IMR-90 (cell line): ENCODE results near the gene DAPK1. TPM values are rescaled to one million over a fixed set of nuclear protein-coding genes. Genes with fewer than 3 reads are reported as not detected.

Experiments used
- ATAC-seq: fragments of 200-7000 bp; cut with Tn5 transposase; 2 replicates; pipeline ENCODE4 v1.9.1; 2020; ENCODE audit warnings: low read depth, mild to moderate bottlenecking, moderate library complexity
- BruUV-seq: library from RNA; stranded (reverse); fragments of 400-500 nt; replicated peaks from 2 replicates; lab custom pipeline; 2021; lab: Mats Ljungman, UMichigan
- CTCF ChIA-PET: fragments of 300-600 bp; formaldehyde crosslinking; extraction: SDS; loops from one replicate; lab custom pipeline; 2021; ENCODE audit warnings: antibody characterized with exemption; lab: Yijun Ruan, JAX
- POLR2A ChIA-PET: fragments of 300-600 bp; sonication (Branson Sonifier 250); formaldehyde crosslinking; loops from one replicate; lab custom pipeline; 2022; ENCODE audit warnings: antibody characterized with exemption; ENCODE audit not compliant: unreplicated experiment; lab: Charles Lee
- DNase-seq: peaks from one replicate; pipeline ENCODE4 v3.0.0; 2013
- H2AFZ ChIP-seq: replicated peaks from 2 replicates; pipeline ENCODE3; 2013; ENCODE audit warnings: low read length, mild to moderate bottlenecking; ENCODE audit not compliant: poor library complexity
- H2AK5ac ChIP-seq: 2 replicates; pipeline ENCODE4 v1.6.1; 2013; ENCODE audit warnings: low read depth, low read length, inconsistent platforms
- H2AK9ac ChIP-seq: replicated peaks from 2 replicates; pipeline ENCODE3; 2013; ENCODE audit warnings: mild to moderate bottlenecking, low read depth, low read length, moderate library complexity; ENCODE audit not compliant: poor library complexity
- H2BK120ac ChIP-seq: 2 replicates; pipeline ENCODE4 v1.6.1; 2013; ENCODE audit warnings: low read depth, low read length, inconsistent platforms
- H2BK15ac ChIP-seq: 3 replicates; pipeline ENCODE4 v1.6.1; 2013; ENCODE audit warnings: low read depth, low read length, inconsistent platforms
- H2BK20ac ChIP-seq: 2 replicates; pipeline ENCODE4 v1.6.1; 2013; ENCODE audit warnings: low read depth, mild to moderate bottlenecking, inconsistent platforms, low read length, moderate library complexity
- H2BK5ac ChIP-seq: 2 replicates; pipeline ENCODE4 v1.6.1; 2013; ENCODE audit warnings: mild to moderate bottlenecking, low read depth, low read length, inconsistent platforms; ENCODE audit not compliant: poor library complexity, severe bottlenecking
- H3K14ac ChIP-seq: replicated peaks from 2 replicates; pipeline ENCODE4 v1.6.1; 2013; ENCODE audit warnings: low read depth, low read length, inconsistent platforms
- H3K18ac ChIP-seq: 2 replicates; pipeline ENCODE4 v1.6.1; 2013; ENCODE audit warnings: low read depth, low read length, control low read depth
- H3K23ac ChIP-seq: 2 replicates; pipeline ENCODE4 v1.6.1; 2013; ENCODE audit warnings: low read depth, low read length, inconsistent platforms
- H3K27ac ChIP-seq: 2 replicates; pipeline ENCODE4 v1.5.1; 2013; ENCODE audit warnings: mild to moderate bottlenecking, control low read depth, low read length; ENCODE audit not compliant: insufficient read depth
- H3K27me3 ChIP-seq: 2 replicates; pipeline ENCODE4 v1.6.1; 2013; ENCODE audit warnings: low read length; ENCODE audit not compliant: control insufficient read depth, insufficient read depth
- H3K36me3 ChIP-seq: 2 replicates; pipeline ENCODE4 v1.6.1; 2013; ENCODE audit warnings: low read length, mixed read lengths; ENCODE audit not compliant: control insufficient read depth, insufficient read depth
- H3K4ac ChIP-seq: 2 replicates; pipeline ENCODE4 v1.6.1; 2013; ENCODE audit warnings: low read depth, low read length, inconsistent platforms
- H3K4me1 ChIP-seq: 2 replicates; pipeline ENCODE4 v1.6.1; 2013; ENCODE audit warnings: low read length, mixed read lengths; ENCODE audit not compliant: control insufficient read depth, insufficient read depth
- H3K4me2 ChIP-seq: 2 replicates; pipeline ENCODE4 v1.6.1; 2013; ENCODE audit warnings: low read depth, mild to moderate bottlenecking, control low read depth, low read length, moderate library complexity
- H3K4me3 ChIP-seq: 2 replicates; pipeline ENCODE4 v1.5.1; 2013; ENCODE audit warnings: low read depth, mild to moderate bottlenecking, control low read depth, low read length, moderate library complexity; ENCODE audit not compliant: insufficient read depth
- H3K56ac ChIP-seq: 2 replicates; pipeline ENCODE4 v1.6.1; 2013; ENCODE audit warnings: low read length, inconsistent platforms; ENCODE audit not compliant: insufficient read depth; ENCODE audit errors: extremely low read depth
- H3K79me1 ChIP-seq, 2 experiments: 2 replicates each; pipeline ENCODE4 v1.6.1; 2013; ENCODE audit warnings: low read length in 2 of 2, inconsistent platforms in 1 of 2, low read depth in 1 of 2
- H3K9ac ChIP-seq: 2 replicates; pipeline ENCODE4 v1.6.1; 2013; ENCODE audit warnings: low read depth, low read length, control low read depth
- H3K9me1 ChIP-seq: 2 replicates; pipeline ENCODE4 v1.6.1; 2013; ENCODE audit warnings: low read length, inconsistent platforms; ENCODE audit not compliant: insufficient read depth
- H3K9me3 ChIP-seq: 2 replicates; pipeline ENCODE4 v1.6.1; 2013; ENCODE audit warnings: low read length; ENCODE audit not compliant: control insufficient read depth, insufficient read depth
- H4K20me1 ChIP-seq: 2 replicates; pipeline ENCODE4 v1.6.1; 2013; ENCODE audit warnings: low read length, inconsistent platforms; ENCODE audit not compliant: insufficient read depth
- H4K5ac ChIP-seq: 2 replicates; pipeline ENCODE4 v1.6.1; 2013; ENCODE audit warnings: mild to moderate bottlenecking, low read depth, low read length, control low read depth
- H4K8ac ChIP-seq, 2 experiments: 2 replicates each; pipeline ENCODE4 v1.6.1; 2013; ENCODE audit warnings: low read depth in 2 of 2, low read length in 2 of 2, control low read depth in 1 of 2, inconsistent platforms in 1 of 2
- H4K91ac ChIP-seq: 2 replicates; pipeline ENCODE4 v1.6.1; 2013; ENCODE audit warnings: low read depth, low read length, inconsistent platforms; ENCODE audit not compliant: insufficient read depth
- BHLHE40 ChIP-seq: fragments of 150-350 bp; IDR thresholded peaks from 2 replicates; pipeline ENCODE4 v1.6.1; 2016; ENCODE audit warnings: mild to moderate bottlenecking, low read depth, low read length
- CEBPB ChIP-seq: IDR thresholded peaks from 2 replicates; pipeline ENCODE4 v1.6.1; 2012; ENCODE audit warnings: low read depth, low read length, improper control_type of control experiment
- CHD1 ChIP-seq: IDR thresholded peaks from 2 replicates; pipeline ENCODE4 v1.6.1; 2012; ENCODE audit warnings: low read depth, low read length, improper control_type of control experiment
- FOS ChIP-seq: fragments of 150-350 bp; IDR thresholded peaks from 2 replicates; pipeline ENCODE4 v1.6.1; 2016; ENCODE audit warnings: low read depth, low read length
- MAFK ChIP-seq: IDR thresholded peaks from 2 replicates; pipeline ENCODE4 v1.6.1; 2012; ENCODE audit warnings: low read depth, low read length, improper control_type of control experiment
- MAZ ChIP-seq: IDR thresholded peaks from 2 replicates; pipeline ENCODE4 v1.6.1; 2012; ENCODE audit warnings: low read depth, mild to moderate bottlenecking, low read length, improper control_type of control experiment, moderate library complexity, borderline replicate concordance
- MXI1 ChIP-seq: IDR thresholded peaks from 2 replicates; pipeline ENCODE4 v1.6.1; 2012; ENCODE audit warnings: low read depth, mild to moderate bottlenecking, low read length, moderate library complexity, borderline replicate concordance
- NFE2L2 ChIP-seq: fragments of 150-350 bp; IDR thresholded peaks from 2 replicates; pipeline ENCODE4 v1.6.1; 2016; ENCODE audit warnings: low read depth, mild to moderate bottlenecking, low read length
- RAD21 ChIP-seq: IDR thresholded peaks from 2 replicates; pipeline ENCODE4 v1.6.1; 2012; ENCODE audit warnings: low read length, improper control_type of control experiment
- RCOR1 ChIP-seq: IDR thresholded peaks from 2 replicates; pipeline ENCODE4 v1.6.1; 2012; ENCODE audit warnings: mild to moderate bottlenecking, low read length, improper control_type of control experiment; ENCODE audit not compliant: insufficient replicate concordance
- RFX5 ChIP-seq: IDR thresholded peaks from 2 replicates; pipeline ENCODE4 v1.8.0; 2012; ENCODE audit warnings: low read depth, mild to moderate bottlenecking, low read length, moderate library complexity
- SMC3 ChIP-seq: fragments of 150-350 bp; IDR thresholded peaks from 2 replicates; pipeline ENCODE4 v1.6.1; 2016; ENCODE audit warnings: low read depth, mild to moderate bottlenecking, antibody characterized with exemption, low read length, moderate library complexity
- WGBS, 2 experiments: methylation state at CpG; one replicate each; pipeline versions ENCODE4 v1.1.5 to v1.1.7; 2013; ENCODE audit warnings: missing lambda C conversion rate in 2 of 2; ENCODE audit not compliant: insufficient read length in 1 of 2; ENCODE audit errors: extremely low coverage in 2 of 2; 5-methylcytosine and 5-hydroxymethylcytosine counted together
- dilution Hi-C: fragments of 300-500 bp; cut with HindIII; formaldehyde crosslinking; loops from one replicate; pipeline ENCODE4 v1.14.3; 2018; ENCODE audit warnings: low sequenced_read_pairs; ENCODE audit not compliant: unreplicated experiment
- in situ Hi-C: fragments of 300-500 bp; cut with MboI; formaldehyde crosslinking; loops from 3 replicates; pipeline ENCODE4 v1.14.3; 2019; ENCODE audit warnings: low sequenced_read_pairs, inconsistent platforms, mixed read lengths
- intact Hi-C: fragments of 100-400 bp; cut with micrococcal nuclease; formaldehyde crosslinking; loops from 2 replicates; pipeline ENCODE4 v1.10.0; 2022
- polyA plus RNA-seq, 3 experiments: library from polyadenylated mRNA; depleted of rRNA; stranded (reverse); fragments of >200 nt; gene quantifications; 2 replicates each; pipeline ENCODE4 v1.2.3, GENCODE V29; 2012; ENCODE audit warnings: low replicate concordance in 1 of 3
- total RNA-seq: library from RNA; depleted of rRNA; stranded (reverse); fragments of >200 nt; gene quantifications from 2 replicates; pipeline ENCODE4 v1.2.3, GENCODE V29; 2012
- TF ChIP-seq, protein P1 (sequence below): fragments of 150-350 bp; IDR thresholded peaks from 2 replicates; pipeline ENCODE4 v1.6.1; 2016; ENCODE audit warnings: low read depth, mild to moderate bottlenecking, low read length, moderate library complexity, borderline replicate concordance
- TF ChIP-seq, protein P2 (sequence below): fragments of 150-350 bp; IDR thresholded peaks from 2 replicates; pipeline ENCODE4 v1.6.1; 2017; ENCODE audit warnings: mild to moderate bottlenecking, antibody characterized with exemption, low read length, low read depth
- TF ChIP-seq, protein P3 (sequence below): conservative IDR thresholded peaks from 2 replicates; pipeline ENCODE4 v1.5.1; 2012; ENCODE audit warnings: mild to moderate bottlenecking, low read depth, low read length, improper control_type of control experiment

DAPK1 gene
- total and polyA plus RNA-seq, 2 of the 4 experiments (the other 2 are of a cell fraction), result under 0.01 to 0.03 TPM

DNA sequence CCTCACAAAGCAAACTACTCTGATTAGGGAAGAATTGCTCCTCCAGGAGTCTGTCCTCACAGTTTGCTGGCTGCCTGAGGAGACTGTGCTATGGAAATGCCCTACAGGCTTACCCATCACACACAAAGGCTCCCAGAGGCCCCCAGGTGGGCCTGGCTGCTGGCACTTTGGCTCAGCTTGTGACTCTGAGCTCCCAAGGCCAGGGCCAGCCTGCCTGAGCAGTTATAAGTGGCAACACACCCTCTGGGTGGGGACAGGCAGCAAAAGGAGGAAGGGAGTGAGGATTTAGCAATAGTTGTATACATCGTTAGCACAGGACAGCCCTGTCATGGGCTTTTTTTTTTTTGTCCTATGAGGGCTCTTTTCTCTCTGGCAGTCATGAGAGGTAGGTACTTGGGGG lies 103.5 kb downstream of the DAPK1 start:
- intact Hi-C loops (loop anchor here (5.0 kb wide), 1 partner anchor 264 kb away; no protein-coding TSS in a partner anchor), dilution Hi-C loops (no loop called here), in situ Hi-C loops (no loop called here)
- H4K5ac ChIP-seq, result peak overlapping the region; percentile 42; the same call in 1 of the 2 replicates
- no peaks in the 10 kb centered on the region for H4K20me1 ChIP-seq
- no peak overlapping the region for H3K4me2 ChIP-seq
- no peak overlapping the region for H2BK20ac ChIP-seq
- POLR2A ChIA-PET, result no interaction called here
- BruUV-seq, result no TSS peak
- no peak overlapping the region for H3K4me3 ChIP-seq
- H4K91ac ChIP-seq, result no peak overlapping the region
- ATAC-seq (no peak), DNase-seq (no peak)
- CTCF ChIA-PET, result interaction anchor here (0.7 kb wide), 1 partner anchor 1013 kb away, joined by 3 read pairs; no protein-coding TSS in a partner anchor
- no peak overlapping the region for H3K27ac ChIP-seq
- H3K27me3 ChIP-seq, result peaks cover 4% of the 10 kb centered on the region; the same call in 1 of the 2 replicates
- no peak overlapping the region for H2BK5ac ChIP-seq
- H2AK5ac ChIP-seq, result no peak overlapping the region
- 100% methylated on average over 1 of the region's 1 CpG; no CpG with 5 or more reads in 1 of the 2 experiments for WGBS, 2 experiments
- no peak overlapping the region for H2BK15ac ChIP-seq
- no peak overlapping the region for H3K56ac ChIP-seq
- H2AK9ac ChIP-seq, result no peak overlapping the region
- no peaks in the 10 kb centered on the region for H3K9me3 ChIP-seq
- H2BK120ac ChIP-seq, result no peak overlapping the region; the same call in 1 of the 2 replicates
- peak overlapping the region; percentile 46; the same call in 1 of the 2 replicates for H3K18ac ChIP-seq
- no peak overlapping the region for H3K14ac ChIP-seq
- H3K36me3 ChIP-seq, result no peaks in the 10 kb centered on the region
- H3K9ac ChIP-seq, result no peak overlapping the region
- H2AFZ ChIP-seq, result no peak overlapping the region
- no peak overlapping the region for H4K8ac ChIP-seq
- peaks cover 13% of the 10 kb centered on the region for H3K4me1 ChIP-seq
- H3K79me1 ChIP-seq, result no peaks in the 10 kb centered on the region
- no peak overlapping the region for H3K23ac ChIP-seq
- no peak overlapping the region; the same call in 1 of the 2 replicates for H3K4ac ChIP-seq
- TF ChIP-seq RAD21 (no peak), SMC3 (no peak), NFE2L2 (no peak), CEBPB (no peak), BHLHE40 (no peak), RFX5 (no peak), MAZ (no peak), MAFK (no peak), RCOR1 (no peak), MXI1 (no peak), FOS (no peak), CHD1 (no peak)
- TF ChIP-seq, protein P1, sequence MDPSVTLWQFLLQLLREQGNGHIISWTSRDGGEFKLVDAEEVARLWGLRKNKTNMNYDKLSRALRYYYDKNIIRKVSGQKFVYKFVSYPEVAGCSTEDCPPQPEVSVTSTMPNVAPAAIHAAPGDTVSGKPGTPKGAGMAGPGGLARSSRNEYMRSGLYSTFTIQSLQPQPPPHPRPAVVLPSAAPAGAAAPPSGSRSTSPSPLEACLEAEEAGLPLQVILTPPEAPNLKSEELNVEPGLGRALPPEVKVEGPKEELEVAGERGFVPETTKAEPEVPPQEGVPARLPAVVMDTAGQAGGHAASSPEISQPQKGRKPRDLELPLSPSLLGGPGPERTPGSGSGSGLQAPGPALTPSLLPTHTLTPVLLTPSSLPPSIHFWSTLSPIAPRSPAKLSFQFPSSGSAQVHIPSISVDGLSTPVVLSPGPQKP, result no peak
- TF ChIP-seq, protein P2, sequence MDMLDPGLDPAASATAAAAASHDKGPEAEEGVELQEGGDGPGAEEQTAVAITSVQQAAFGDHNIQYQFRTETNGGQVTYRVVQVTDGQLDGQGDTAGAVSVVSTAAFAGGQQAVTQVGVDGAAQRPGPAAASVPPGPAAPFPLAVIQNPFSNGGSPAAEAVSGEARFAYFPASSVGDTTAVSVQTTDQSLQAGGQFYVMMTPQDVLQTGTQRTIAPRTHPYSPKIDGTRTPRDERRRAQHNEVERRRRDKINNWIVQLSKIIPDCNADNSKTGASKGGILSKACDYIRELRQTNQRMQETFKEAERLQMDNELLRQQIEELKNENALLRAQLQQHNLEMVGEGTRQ, result no peak
- TF ChIP-seq, protein P3, sequence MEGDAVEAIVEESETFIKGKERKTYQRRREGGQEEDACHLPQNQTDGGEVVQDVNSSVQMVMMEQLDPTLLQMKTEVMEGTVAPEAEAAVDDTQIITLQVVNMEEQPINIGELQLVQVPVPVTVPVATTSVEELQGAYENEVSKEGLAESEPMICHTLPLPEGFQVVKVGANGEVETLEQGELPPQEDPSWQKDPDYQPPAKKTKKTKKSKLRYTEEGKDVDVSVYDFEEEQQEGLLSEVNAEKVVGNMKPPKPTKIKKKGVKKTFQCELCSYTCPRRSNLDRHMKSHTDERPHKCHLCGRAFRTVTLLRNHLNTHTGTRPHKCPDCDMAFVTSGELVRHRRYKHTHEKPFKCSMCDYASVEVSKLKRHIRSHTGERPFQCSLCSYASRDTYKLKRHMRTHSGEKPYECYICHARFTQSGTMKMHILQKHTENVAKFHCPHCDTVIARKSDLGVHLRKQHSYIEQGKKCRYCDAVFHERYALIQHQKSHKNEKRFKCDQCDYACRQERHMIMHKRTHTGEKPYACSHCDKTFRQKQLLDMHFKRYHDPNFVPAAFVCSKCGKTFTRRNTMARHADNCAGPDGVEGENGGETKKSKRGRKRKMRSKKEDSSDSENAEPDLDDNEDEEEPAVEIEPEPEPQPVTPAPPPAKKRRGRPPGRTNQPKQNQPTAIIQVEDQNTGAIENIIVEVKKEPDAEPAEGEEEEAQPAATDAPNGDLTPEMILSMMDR, result no peak
- H3K9me1 ChIP-seq, result no peaks in the 10 kb centered on the region
